ENCODE results near the gene MAT1A. TPM values are rescaled to one million over a fixed set of nuclear protein-coding genes. Genes with fewer than 3 reads are reported as not detected.

The MAT1A gene
- total and polyA plus RNA-seq, 2 of the 13 experiments (the other 11 are each of a cell fraction or from before 2014, with no cell fraction given): 57.1 to 76.9 TPM

- TF ChIP-seq, protein P1, sequence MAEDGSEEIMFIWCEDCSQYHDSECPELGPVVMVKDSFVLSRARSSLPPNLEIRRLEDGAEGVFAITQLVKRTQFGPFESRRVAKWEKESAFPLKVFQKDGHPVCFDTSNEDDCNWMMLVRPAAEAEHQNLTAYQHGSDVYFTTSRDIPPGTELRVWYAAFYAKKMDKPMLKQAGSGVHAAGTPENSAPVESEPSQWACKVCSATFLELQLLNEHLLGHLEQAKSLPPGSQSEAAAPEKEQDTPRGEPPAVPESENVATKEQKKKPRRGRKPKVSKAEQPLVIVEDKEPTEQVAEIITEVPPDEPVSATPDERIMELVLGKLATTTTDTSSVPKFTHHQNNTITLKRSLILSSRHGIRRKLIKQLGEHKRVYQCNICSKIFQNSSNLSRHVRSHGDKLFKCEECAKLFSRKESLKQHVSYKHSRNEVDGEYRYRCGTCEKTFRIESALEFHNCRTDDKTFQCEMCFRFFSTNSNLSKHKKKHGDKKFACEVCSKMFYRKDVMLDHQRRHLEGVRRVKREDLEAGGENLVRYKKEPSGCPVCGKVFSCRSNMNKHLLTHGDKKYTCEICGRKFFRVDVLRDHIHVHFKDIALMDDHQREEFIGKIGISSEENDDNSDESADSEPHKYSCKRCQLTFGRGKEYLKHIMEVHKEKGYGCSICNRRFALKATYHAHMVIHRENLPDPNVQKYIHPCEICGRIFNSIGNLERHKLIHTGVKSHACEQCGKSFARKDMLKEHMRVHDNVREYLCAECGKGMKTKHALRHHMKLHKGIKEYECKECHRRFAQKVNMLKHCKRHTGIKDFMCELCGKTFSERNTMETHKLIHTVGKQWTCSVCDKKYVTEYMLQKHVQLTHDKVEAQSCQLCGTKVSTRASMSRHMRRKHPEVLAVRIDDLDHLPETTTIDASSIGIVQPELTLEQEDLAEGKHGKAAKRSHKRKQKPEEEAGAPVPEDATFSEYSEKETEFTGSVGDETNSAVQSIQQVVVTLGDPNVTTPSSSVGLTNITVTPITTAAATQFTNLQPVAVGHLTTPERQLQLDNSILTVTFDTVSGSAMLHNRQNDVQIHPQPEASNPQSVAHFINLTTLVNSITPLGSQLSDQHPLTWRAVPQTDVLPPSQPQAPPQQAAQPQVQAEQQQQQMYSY (CRISPR knock-in tag; IDR thresholded peaks at IDR 0.05): no peak
- TF ChIP-seq SCMH1 (CRISPR knock-in tag; IDR thresholded peaks at IDR 0.05; ENCODE audit: borderline replicate concordance): no peak
- no peak for TF ChIP-seq TP53 (CRISPR knock-in tag; conservative IDR thresholded peaks at IDR 0.05)
- TF ChIP-seq, protein P2, sequence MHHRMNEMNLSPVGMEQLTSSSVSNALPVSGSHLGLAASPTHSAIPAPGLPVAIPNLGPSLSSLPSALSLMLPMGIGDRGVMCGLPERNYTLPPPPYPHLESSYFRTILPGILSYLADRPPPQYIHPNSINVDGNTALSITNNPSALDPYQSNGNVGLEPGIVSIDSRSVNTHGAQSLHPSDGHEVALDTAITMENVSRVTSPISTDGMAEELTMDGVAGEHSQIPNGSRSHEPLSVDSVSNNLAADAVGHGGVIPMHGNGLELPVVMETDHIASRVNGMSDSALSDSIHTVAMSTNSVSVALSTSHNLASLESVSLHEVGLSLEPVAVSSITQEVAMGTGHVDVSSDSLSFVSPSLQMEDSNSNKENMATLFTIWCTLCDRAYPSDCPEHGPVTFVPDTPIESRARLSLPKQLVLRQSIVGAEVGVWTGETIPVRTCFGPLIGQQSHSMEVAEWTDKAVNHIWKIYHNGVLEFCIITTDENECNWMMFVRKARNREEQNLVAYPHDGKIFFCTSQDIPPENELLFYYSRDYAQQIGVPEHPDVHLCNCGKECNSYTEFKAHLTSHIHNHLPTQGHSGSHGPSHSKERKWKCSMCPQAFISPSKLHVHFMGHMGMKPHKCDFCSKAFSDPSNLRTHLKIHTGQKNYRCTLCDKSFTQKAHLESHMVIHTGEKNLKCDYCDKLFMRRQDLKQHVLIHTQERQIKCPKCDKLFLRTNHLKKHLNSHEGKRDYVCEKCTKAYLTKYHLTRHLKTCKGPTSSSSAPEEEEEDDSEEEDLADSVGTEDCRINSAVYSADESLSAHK (CRISPR knock-in tag; IDR thresholded peaks at IDR 0.05; ENCODE audit: borderline replicate concordance): no peak
- TF ChIP-seq ZNF83 (CRISPR knock-in tag; IDR thresholded peaks at IDR 0.05; ENCODE audit: borderline replicate concordance): no peak
- no peak for TF ChIP-seq ZNF574 (CRISPR knock-in tag; IDR thresholded peaks at IDR 0.05)
- TF ChIP-seq ELF4 (CRISPR knock-in tag; IDR thresholded peaks at IDR 0.05; ENCODE audit: borderline replicate concordance): 0 out of 2 replicates have a peak, but pooled peaks have one; percentile 34
- TF ChIP-seq ZNF30 (CRISPR knock-in tag; IDR thresholded peaks at IDR 0.05): no peak
- TF ChIP-seq, protein P3, sequence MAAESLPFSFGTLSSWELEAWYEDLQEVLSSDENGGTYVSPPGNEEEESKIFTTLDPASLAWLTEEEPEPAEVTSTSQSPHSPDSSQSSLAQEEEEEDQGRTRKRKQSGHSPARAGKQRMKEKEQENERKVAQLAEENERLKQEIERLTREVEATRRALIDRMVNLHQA (CRISPR knock-in tag; IDR thresholded peaks at IDR 0.05): no peak
- TF ChIP-seq ZBTB38 (CRISPR knock-in tag; IDR thresholded peaks at IDR 0.05): no peak
- TF ChIP-seq, protein P4, sequence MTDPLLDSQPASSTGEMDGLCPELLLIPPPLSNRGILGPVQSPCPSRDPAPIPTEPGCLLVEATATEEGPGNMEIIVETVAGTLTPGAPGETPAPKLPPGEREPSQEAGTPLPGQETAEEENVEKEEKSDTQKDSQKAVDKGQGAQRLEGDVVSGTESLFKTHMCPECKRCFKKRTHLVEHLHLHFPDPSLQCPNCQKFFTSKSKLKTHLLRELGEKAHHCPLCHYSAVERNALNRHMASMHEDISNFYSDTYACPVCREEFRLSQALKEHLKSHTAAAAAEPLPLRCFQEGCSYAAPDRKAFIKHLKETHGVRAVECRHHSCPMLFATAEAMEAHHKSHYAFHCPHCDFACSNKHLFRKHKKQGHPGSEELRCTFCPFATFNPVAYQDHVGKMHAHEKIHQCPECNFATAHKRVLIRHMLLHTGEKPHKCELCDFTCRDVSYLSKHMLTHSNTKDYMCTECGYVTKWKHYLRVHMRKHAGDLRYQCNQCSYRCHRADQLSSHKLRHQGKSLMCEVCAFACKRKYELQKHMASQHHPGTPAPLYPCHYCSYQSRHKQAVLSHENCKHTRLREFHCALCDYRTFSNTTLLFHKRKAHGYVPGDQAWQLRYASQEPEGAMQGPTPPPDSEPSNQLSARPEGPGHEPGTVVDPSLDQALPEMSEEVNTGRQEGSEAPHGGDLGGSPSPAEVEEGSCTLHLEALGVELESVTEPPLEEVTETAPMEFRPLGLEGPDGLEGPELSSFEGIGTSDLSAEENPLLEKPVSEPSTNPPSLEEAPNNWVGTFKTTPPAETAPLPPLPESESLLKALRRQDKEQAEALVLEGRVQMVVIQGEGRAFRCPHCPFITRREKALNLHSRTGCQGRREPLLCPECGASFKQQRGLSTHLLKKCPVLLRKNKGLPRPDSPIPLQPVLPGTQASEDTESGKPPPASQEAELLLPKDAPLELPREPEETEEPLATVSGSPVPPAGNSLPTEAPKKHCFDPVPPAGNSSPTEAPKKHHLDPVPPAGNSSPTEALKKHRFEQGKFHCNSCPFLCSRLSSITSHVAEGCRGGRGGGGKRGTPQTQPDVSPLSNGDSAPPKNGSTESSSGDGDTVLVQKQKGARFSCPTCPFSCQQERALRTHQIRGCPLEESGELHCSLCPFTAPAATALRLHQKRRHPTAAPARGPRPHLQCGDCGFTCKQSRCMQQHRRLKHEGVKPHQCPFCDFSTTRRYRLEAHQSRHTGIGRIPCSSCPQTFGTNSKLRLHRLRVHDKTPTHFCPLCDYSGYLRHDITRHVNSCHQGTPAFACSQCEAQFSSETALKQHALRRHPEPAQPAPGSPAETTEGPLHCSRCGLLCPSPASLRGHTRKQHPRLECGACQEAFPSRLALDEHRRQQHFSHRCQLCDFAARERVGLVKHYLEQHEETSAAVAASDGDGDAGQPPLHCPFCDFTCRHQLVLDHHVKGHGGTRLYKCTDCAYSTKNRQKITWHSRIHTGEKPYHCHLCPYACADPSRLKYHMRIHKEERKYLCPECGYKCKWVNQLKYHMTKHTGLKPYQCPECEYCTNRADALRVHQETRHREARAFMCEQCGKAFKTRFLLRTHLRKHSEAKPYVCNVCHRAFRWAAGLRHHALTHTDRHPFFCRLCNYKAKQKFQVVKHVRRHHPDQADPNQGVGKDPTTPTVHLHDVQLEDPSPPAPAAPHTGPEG (CRISPR knock-in tag; IDR thresholded peaks at IDR 0.05): no peak
- no peak for TF ChIP-seq YEATS2 (CRISPR knock-in tag; IDR thresholded peaks at IDR 0.05; ENCODE audit: borderline replicate concordance)
- peak; percentile 35; the same call in 1 of the 2 replicates for TF ChIP-seq HHEX (CRISPR knock-in tag; IDR thresholded peaks at IDR 0.05)
Observed at GRCh38 chr10:80290474-80291220, 1.2 kb upstream of the MAT1A start (continued).

All from HepG2 (cell line).